ENCODE results near the gene NTRK2.

The NTRK2 gene

DNA sequence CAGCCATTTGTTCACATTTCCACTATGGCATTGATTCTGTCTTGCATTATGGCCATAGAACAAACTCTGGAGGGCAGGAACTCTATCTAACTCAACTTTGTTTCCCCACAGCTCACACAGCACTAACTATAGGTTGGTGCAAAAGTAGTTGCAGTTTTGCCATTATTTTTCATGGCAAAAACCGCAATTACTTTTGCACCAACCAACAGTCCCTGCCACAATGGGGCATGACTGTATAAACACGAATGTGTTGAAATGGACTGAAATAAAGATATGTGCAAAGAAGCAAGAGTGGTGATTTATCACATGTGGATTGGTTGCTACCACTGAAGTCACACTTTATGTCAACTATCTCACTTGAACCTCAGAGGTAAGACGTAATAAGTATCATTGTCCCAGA is 338.7 kb downstream of the NTRK2 start:
- TF ChIP-seq POLR2AphosphoS5 (IDR thresholded peaks at IDR 0.05; ENCODE audit: low read depth, low read length) (no peak), PAX5 (IDR thresholded peaks at IDR 0.05; ENCODE audit: insufficient read depth, low read length, severe bottlenecking) (no peak), TAF1 (IDR thresholded peaks at IDR 0.05; ENCODE audit: low read depth, low read length) (no peak), POU2F2 (IDR thresholded peaks at IDR 0.05; ENCODE audit: low read depth, low read length) (no peak), POLR2A (IDR thresholded peaks at IDR 0.05; ENCODE audit: low read depth, low read length) (no peak), SPI1 (IDR thresholded peaks at IDR 0.05; ENCODE audit: low read depth, low read length) (no peak)
- DNase-seq (ENCODE audit: insufficient read length, low spot score) (no peak), FAIRE-seq (no peak)

DNA sequence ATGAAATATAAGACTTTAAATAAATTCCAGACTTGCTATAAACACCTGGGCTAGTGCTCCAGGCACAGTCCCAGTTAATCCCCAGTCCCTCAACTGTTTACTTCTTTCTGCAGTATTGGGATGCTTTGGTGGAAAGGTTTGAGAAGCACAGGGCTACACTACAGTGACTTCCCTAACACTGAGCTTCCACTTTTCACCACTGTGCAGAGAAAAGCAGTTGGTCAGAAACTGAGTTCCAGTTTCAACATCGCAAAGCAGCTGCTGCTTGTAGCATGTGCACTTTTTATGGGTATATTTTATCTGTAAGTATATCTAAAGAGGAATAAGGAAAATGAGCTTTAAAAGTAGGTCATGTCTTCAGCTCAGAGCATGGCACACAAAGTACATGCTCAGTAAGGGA is 339.7 kb downstream of the NTRK2 start:
- peak; percentile 60 for FAIRE-seq
- TF ChIP-seq POLR2AphosphoS5 (IDR thresholded peaks at IDR 0.05; ENCODE audit: low read depth, low read length) (no peak), PAX5 (IDR thresholded peaks at IDR 0.05; ENCODE audit: insufficient read depth, low read length, severe bottlenecking) (peak; percentile 86)
- no peak for DNase-seq (ENCODE audit: insufficient read length, low spot score)

DNA sequence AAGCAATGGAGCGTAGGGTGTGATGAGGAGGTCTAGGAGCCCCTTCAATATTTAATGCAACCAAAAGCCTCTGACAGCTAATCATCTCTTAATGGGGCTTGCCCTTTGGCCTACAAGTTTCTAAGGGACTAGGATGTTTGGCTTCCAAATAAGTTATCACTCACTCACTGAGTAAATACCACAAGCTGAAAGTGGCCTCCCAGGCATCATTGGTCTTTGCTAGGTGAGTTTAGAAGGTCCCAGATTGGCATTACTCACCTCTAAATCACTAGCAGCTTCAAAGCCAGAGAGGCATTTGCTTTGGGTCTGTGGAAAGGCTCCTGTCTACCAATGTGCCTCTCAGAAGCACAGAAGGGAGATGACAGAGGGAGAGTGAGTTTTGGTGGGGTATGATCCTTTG is 344.2 kb downstream of the NTRK2 start:
- TF ChIP-seq POLR2AphosphoS5 (IDR thresholded peaks at IDR 0.05; ENCODE audit: low read depth, low read length): no peak
- TF ChIP-seq POLR2A (IDR thresholded peaks at IDR 0.05; ENCODE audit: low read depth, low read length): no peak
- no peak for TF ChIP-seq SPI1 (IDR thresholded peaks at IDR 0.05; ENCODE audit: low read depth, low read length)
- TF ChIP-seq POU2F2 (IDR thresholded peaks at IDR 0.05; ENCODE audit: low read depth, low read length): no peak
- no peak for TF ChIP-seq PAX5 (IDR thresholded peaks at IDR 0.05; ENCODE audit: insufficient read depth, low read length, severe bottlenecking)
- no peak for TF ChIP-seq TAF1 (IDR thresholded peaks at IDR 0.05; ENCODE audit: low read depth, low read length)
- no peak for DNase-seq (ENCODE audit: insufficient read length, low spot score)
- FAIRE-seq: no peak

DNA sequence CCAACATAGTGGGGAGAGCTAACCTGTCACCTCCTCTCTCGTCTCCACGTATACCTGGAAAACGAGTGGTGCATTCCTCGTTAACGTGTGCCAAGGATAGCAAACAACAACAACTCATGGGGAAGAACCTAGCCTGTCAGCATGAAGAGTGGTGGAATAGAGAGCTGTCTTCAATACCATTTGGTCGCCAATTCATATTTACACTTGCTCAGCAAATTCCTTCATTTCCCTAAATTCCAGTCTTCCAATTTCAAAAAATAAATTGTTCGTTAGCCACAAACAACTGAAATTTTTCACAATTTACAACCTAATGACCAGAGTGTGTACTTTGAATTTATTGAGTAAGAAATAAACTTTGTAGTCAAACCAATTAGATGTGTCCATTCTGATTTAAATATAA is 344.8 kb downstream of the NTRK2 start:
- TF ChIP-seq TAF1 (IDR thresholded peaks at IDR 0.05; ENCODE audit: low read depth, low read length): no peak
- no peak for TF ChIP-seq POLR2AphosphoS5 (IDR thresholded peaks at IDR 0.05; ENCODE audit: low read depth, low read length)
- TF ChIP-seq POLR2A (IDR thresholded peaks at IDR 0.05; ENCODE audit: low read depth, low read length): no peak
- no peak for TF ChIP-seq SPI1 (IDR thresholded peaks at IDR 0.05; ENCODE audit: low read depth, low read length)
- TF ChIP-seq PAX5 (IDR thresholded peaks at IDR 0.05; ENCODE audit: insufficient read depth, low read length, severe bottlenecking): no peak
- TF ChIP-seq POU2F2 (IDR thresholded peaks at IDR 0.05; ENCODE audit: low read depth, low read length): no peak
- FAIRE-seq (no peak), DNase-seq (ENCODE audit: insufficient read length, low spot score) (no peak)

DNA sequence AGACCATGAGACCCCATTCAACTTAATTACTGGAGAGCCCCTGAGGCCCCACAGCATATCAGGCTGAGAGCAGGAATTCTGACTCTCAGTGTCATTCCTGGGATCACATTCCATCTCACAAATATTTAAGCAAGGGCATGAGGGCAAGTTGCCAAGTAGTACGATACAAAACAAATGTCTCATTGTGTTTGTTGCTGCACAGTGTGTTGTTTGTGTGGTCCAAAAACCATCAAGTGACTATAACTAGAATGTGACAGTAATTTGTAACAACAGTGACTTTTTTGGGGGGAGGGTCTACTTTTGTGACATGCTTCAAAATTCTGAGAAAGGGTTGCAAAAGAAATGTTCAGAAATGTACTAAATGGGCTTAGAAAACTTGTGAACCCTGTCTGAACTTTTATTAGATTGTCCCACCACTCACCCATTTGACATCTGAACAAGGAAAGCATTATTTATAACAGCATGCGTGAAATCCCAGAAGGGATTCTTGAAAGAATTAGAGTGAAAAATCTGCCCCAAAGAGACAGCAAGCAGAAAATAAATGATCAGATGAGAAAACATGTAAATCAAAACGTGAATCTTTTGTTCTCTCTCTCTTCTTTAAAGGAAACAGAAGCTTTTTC is 347.0 kb downstream of the NTRK2 start:
- TF ChIP-seq PAX5 (IDR thresholded peaks at IDR 0.05; ENCODE audit: insufficient read depth, low read length, severe bottlenecking) (no peak), TAF1 (IDR thresholded peaks at IDR 0.05; ENCODE audit: low read depth, low read length) (no peak), SPI1 (IDR thresholded peaks at IDR 0.05; ENCODE audit: low read depth, low read length) (no peak), POU2F2 (IDR thresholded peaks at IDR 0.05; ENCODE audit: low read depth, low read length) (no peak), POLR2A (IDR thresholded peaks at IDR 0.05; ENCODE audit: low read depth, low read length) (no peak), POLR2AphosphoS5 (IDR thresholded peaks at IDR 0.05; ENCODE audit: low read depth, low read length) (no peak)
- DNase-seq (ENCODE audit: insufficient read length, low spot score) (no peak), FAIRE-seq (no peak)

DNA sequence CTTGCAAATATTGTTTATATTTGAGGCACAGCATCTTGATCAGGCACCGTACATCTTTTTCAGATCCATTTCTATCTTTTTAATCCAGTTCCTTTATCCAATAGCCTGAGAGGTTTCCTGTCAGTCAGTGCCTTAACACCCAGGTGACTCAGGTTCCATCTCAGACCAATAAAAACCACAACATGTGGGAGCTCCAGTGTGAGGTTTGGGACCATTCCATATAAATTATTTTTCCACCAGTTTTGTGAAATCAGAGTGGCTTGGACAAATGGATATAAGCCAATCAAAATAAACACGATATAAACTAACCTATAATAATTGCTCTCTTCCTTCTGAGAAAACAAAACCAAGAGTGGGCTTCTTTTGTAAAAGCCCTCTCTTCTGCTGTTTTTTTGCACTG is 351.3 kb downstream of the NTRK2 start:
- DNase-seq (ENCODE audit: insufficient read length, low spot score) (no peak), FAIRE-seq (no peak)
- no peak for TF ChIP-seq POLR2AphosphoS5 (IDR thresholded peaks at IDR 0.05; ENCODE audit: low read depth, low read length)
- no peak for TF ChIP-seq POU2F2 (IDR thresholded peaks at IDR 0.05; ENCODE audit: low read depth, low read length)

DNA sequence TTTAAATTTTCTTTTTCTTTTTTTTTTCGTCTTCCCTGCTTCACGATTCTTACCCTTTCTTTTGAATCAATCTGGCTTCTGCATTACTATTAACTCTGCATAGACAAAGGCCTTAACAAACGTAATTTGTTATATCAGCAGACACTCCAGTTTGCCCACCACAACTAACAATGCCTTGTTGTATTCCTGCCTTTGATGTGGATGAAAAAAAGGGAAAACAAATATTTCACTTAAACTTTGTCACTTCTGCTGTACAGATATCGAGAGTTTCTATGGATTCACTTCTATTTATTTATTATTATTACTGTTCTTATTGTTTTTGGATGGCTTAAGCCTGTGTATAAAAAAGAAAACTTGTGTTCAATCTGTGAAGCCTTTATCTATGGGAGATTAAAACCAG is 352.2 kb downstream of the NTRK2 start:
- no peak for FAIRE-seq
- DNase-seq (ENCODE audit: insufficient read length, low spot score): no peak
- no peak for TF ChIP-seq TAF1 (IDR thresholded peaks at IDR 0.05; ENCODE audit: low read depth, low read length)
- TF ChIP-seq SPI1 (IDR thresholded peaks at IDR 0.05; ENCODE audit: low read depth, low read length): no peak
- TF ChIP-seq PAX5 (IDR thresholded peaks at IDR 0.05; ENCODE audit: insufficient read depth, low read length, severe bottlenecking): no peak
- no peak for TF ChIP-seq POLR2A (IDR thresholded peaks at IDR 0.05; ENCODE audit: low read depth, low read length)

DNA sequence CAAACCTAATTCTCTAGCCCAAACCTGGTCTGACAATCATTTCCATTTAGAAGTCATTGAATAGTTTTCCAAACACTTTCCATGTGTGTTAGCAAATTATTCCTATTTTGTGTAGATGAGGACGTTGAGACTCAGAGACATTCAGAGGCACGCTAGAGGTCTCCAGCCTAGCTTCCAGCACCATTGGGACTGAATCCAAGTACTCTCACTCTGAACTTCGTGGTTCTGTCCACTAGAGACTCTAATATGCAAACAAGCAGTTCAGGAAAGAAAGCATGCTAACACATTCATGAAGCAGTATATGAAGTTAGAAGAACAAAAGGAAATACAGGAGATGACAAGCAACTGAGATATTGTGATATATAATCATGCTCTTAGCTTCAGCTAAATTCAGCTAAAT is 354.8 kb downstream of the NTRK2 start:
- FAIRE-seq (no peak), DNase-seq (ENCODE audit: insufficient read length, low spot score) (no peak)
- TF ChIP-seq POLR2AphosphoS5 (IDR thresholded peaks at IDR 0.05; ENCODE audit: low read depth, low read length) (no peak), SPI1 (IDR thresholded peaks at IDR 0.05; ENCODE audit: low read depth, low read length) (no peak), POU2F2 (IDR thresholded peaks at IDR 0.05; ENCODE audit: low read depth, low read length) (no peak), PAX5 (IDR thresholded peaks at IDR 0.05; ENCODE audit: insufficient read depth, low read length, severe bottlenecking) (no peak), TAF1 (IDR thresholded peaks at IDR 0.05; ENCODE audit: low read depth, low read length) (no peak), POLR2A (IDR thresholded peaks at IDR 0.05; ENCODE audit: low read depth, low read length) (no peak)

DNA sequence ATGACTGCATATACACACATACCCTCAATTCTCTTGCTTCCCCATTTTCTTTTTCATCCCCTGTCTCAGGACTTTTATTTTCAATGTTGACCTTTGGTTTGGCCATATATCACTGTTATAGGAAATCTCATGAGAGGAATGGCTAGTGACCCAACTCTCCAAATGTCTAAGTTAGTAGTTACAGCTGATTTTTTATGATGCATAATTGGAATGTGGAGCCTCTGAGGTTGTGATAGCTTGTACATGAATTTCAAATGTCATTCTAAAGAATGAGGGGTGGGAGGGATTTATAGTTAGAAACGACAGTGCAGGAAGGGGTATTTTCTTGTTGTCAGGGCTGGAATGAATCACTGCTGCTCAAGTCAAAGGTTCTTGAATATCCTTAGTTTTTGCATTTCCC is 356.1 kb downstream of the NTRK2 start:
- DNase-seq (ENCODE audit: insufficient read length, low spot score): no peak
- no peak for FAIRE-seq
- TF ChIP-seq POLR2A (IDR thresholded peaks at IDR 0.05; ENCODE audit: low read depth, low read length): no peak
- no peak for TF ChIP-seq SPI1 (IDR thresholded peaks at IDR 0.05; ENCODE audit: low read depth, low read length)
- TF ChIP-seq POU2F2 (IDR thresholded peaks at IDR 0.05; ENCODE audit: low read depth, low read length): no peak
- TF ChIP-seq PAX5 (IDR thresholded peaks at IDR 0.05; ENCODE audit: insufficient read depth, low read length, severe bottlenecking): no peak
- no peak for TF ChIP-seq TAF1 (IDR thresholded peaks at IDR 0.05; ENCODE audit: low read depth, low read length)
- no peak for TF ChIP-seq POLR2AphosphoS5 (IDR thresholded peaks at IDR 0.05; ENCODE audit: low read depth, low read length)

DNA sequence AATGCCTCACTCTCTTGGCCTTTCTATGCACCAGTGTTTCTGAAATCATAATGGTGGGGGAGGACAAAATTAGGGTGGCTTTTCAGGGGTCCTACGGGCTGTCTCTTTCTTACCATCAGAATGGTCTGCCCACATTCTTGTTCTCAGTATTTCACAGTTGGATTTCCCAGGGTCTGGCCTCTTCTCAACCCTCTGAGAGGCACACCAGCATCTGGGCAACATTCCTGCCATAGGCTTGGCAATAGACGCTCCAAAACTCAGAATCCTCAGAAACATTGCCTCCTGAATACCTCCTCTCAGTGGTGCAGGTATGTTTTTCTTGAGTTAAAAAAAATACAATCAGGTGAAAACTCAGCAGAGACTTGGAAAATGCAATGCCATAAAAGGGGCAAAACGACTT is 358.3 kb downstream of the NTRK2 start:
- FAIRE-seq: no peak
- DNase-seq (ENCODE audit: insufficient read length, low spot score): no peak
- TF ChIP-seq SPI1 (IDR thresholded peaks at IDR 0.05; ENCODE audit: low read depth, low read length) (no peak), POLR2AphosphoS5 (IDR thresholded peaks at IDR 0.05; ENCODE audit: low read depth, low read length) (no peak), PAX5 (IDR thresholded peaks at IDR 0.05; ENCODE audit: insufficient read depth, low read length, severe bottlenecking) (no peak), POU2F2 (IDR thresholded peaks at IDR 0.05; ENCODE audit: low read depth, low read length) (no peak), TAF1 (IDR thresholded peaks at IDR 0.05; ENCODE audit: low read depth, low read length) (no peak), POLR2A (IDR thresholded peaks at IDR 0.05; ENCODE audit: low read depth, low read length) (no peak)

All from GM12891 (cell line).